CD4-positive, alpha-beta T cell (primary cell): ENCODE measurements around the gene ZDHHC8. TPM values are rescaled to one million over a fixed set of nuclear protein-coding genes. Genes with fewer than 3 reads are reported as not detected.

Source experiments
- ATAC-seq: fragments of 200-7000 bp; cut with Tn5 transposase; one replicate; pipeline ENCODE4 v1.10.0; 2022; ENCODE audit warnings: mild to moderate bottlenecking; ENCODE audit not compliant: poor library complexity
- CTCF ChIA-PET: fragments of 350-600 bp; sonication (Branson Sonifier 250); formaldehyde crosslinking; loops from one replicate; lab custom pipeline; 2021; ENCODE audit warnings: antibody characterized with exemption, inconsistent platforms; lab: Charles Lee
- POLR2A ChIA-PET: fragments of 350-600 bp; sonication (Branson Sonifier 250); formaldehyde crosslinking; loops from one replicate; lab custom pipeline; 2021; ENCODE audit warnings: antibody characterized with exemption, inconsistent platforms; lab: Charles Lee
- DNase-seq, 14 experiments: peaks; one replicate each; pipeline ENCODE4 v3.0.0-alpha.2; 2013 to 2020; ENCODE audit warnings: mixed read lengths in 2 of 14
- H3K27ac ChIP-seq, 2 donors: one replicate each; pipeline versions ENCODE4 v1.5.1 to v1.7.0; 2013; ENCODE audit warnings: low read length in 2 of 2, low read depth in 1 of 2, mild to moderate bottlenecking in 1 of 2
- H3K27me3 ChIP-seq, 2 experiments: 1 replicate in 1 of 2; 2 replicates in 1 of 2; pipeline versions ENCODE4 v1.6.1 to v1.7.0; 2013; ENCODE audit warnings: low read length in 2 of 2, control low read depth in 1 of 2, mild to moderate bottlenecking in 1 of 2, moderate library complexity in 1 of 2; ENCODE audit not compliant: insufficient read depth in 2 of 2, control insufficient read depth in 1 of 2
- H3K36me3 ChIP-seq: one replicate; pipeline ENCODE4 v1.6.1; 2013; ENCODE audit warnings: low read length, control low read depth; ENCODE audit not compliant: insufficient read depth
- H3K4me1 ChIP-seq: one replicate; pipeline ENCODE4 v1.6.1; 2013; ENCODE audit warnings: low read length, control low read depth; ENCODE audit not compliant: insufficient read depth
- H3K4me3 ChIP-seq: one replicate; pipeline ENCODE4 v1.5.1; 2013; ENCODE audit warnings: mild to moderate bottlenecking, low read length, moderate library complexity
- H3K9me3 ChIP-seq, 2 experiments: 1 replicate in 1 of 2; 2 replicates in 1 of 2; pipeline versions ENCODE4 v1.6.1 to v1.7.0; 2013; ENCODE audit warnings: low read length in 2 of 2, mild to moderate bottlenecking in 2 of 2, control low read depth in 1 of 2, moderate library complexity in 1 of 2; ENCODE audit not compliant: control insufficient read depth in 1 of 2, insufficient read depth in 1 of 2
- H3K27ac Mint-ChIP-seq: one replicate; pipeline ENCODE4 v1.8.0; 2020; ENCODE audit warnings: mixed read lengths
- H3K27me3 Mint-ChIP-seq: one replicate; pipeline ENCODE4 v1.8.0; 2021; ENCODE audit warnings: mixed read lengths
- H3K36me3 Mint-ChIP-seq: one replicate; pipeline ENCODE4 v1.8.0; 2021; ENCODE audit warnings: low read depth, mixed read lengths
- H3K4me1 Mint-ChIP-seq: one replicate; pipeline ENCODE4 v1.8.0; 2021; ENCODE audit warnings: low read depth, mixed read lengths
- H3K4me3 Mint-ChIP-seq: one replicate; pipeline ENCODE4 v1.8.0; 2020; ENCODE audit warnings: mild to moderate bottlenecking, mixed read lengths
- H3K9me3 Mint-ChIP-seq: one replicate; pipeline ENCODE4 v1.8.0; 2020; ENCODE audit warnings: mixed read lengths
- intact Hi-C, 2 experiments: fragments of 100-400 bp; cut with DNase I in 1 of 2; cut with micrococcal nuclease in 1 of 2; formaldehyde crosslinking; loops; one replicate each; pipeline versions ENCODE4 v1.15.1 to v1.9.0; 2023 to 2025; cut with DNase I, micrococcal nuclease
- total RNA-seq, 174 experiments: library from RNA in 2 of 174; stranded (reverse) in 2 of 174; gene quantifications; one replicate each; pipeline ENCODE4 v1.2.3 and lab custom pipeline; 2021 to 2026
- TF ChIP-seq, protein P1 (sequence below): fragments of 200-600 bp; IDR thresholded peaks from one replicate; pipeline ENCODE4 v1.8.0; 2022; ENCODE audit warnings: antibody characterized with exemption, mild to moderate bottlenecking

Gene ZDHHC8
- total RNA-seq, 2 experiments from 2014 or later, result 44.9 to 49.3 TPM

DNA sequence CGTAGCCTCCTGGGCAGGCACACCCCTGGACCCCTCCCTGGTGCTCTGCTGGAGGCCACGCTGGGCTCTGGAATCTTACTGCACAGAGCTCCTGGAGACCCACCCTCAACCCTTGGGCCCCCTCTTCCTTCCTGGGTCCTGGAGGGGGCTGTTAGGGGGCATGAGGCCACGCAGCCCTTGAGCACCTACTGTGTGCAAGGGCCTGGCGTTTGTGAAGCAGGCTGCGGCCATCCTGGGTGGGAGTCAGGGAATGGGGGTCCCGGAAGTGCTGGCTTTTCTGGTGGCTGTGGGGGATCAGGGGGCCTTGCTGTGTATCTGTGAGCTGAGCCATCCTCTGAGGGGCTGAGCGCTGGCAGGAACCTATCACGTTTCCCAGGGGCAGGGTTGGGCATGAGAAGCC lies 60.2 kb downstream of the ZDHHC8 start:
- CTCF ChIA-PET, result no interaction called here
- POLR2A ChIA-PET, result no interaction called here

GRCh38 chr22:20192293-20192971 lies 60.8 kb downstream of the ZDHHC8 start:
- Histone ChIP-seq H3K4me1 (peaks cover 2% of the 10 kb centered on the region), H3K4me3 (no peak overlapping the region), H3K27ac (no peak overlapping the region), H3K36me3 (no peaks in the 10 kb centered on the region), H3K9me3 (no peaks in the 10 kb centered on the region), H3K27me3 (no peaks in the 10 kb centered on the region)
- Mint-ChIP-seq H3K4me1 (no peaks in the 10 kb centered on the region), H3K27me3 (no peaks in the 10 kb centered on the region), H3K4me3 (no peak overlapping the region), H3K27ac (no peak overlapping the region), H3K36me3 (no peaks in the 10 kb centered on the region), H3K9me3 (no peaks in the 10 kb centered on the region)
- ATAC-seq (no peak), DNase-seq (no peak)
- intact Hi-C loops, result no loop called here
- TF ChIP-seq, protein P1, sequence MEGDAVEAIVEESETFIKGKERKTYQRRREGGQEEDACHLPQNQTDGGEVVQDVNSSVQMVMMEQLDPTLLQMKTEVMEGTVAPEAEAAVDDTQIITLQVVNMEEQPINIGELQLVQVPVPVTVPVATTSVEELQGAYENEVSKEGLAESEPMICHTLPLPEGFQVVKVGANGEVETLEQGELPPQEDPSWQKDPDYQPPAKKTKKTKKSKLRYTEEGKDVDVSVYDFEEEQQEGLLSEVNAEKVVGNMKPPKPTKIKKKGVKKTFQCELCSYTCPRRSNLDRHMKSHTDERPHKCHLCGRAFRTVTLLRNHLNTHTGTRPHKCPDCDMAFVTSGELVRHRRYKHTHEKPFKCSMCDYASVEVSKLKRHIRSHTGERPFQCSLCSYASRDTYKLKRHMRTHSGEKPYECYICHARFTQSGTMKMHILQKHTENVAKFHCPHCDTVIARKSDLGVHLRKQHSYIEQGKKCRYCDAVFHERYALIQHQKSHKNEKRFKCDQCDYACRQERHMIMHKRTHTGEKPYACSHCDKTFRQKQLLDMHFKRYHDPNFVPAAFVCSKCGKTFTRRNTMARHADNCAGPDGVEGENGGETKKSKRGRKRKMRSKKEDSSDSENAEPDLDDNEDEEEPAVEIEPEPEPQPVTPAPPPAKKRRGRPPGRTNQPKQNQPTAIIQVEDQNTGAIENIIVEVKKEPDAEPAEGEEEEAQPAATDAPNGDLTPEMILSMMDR, result no peak
- POLR2A ChIA-PET, result interaction anchor here (1.0 kb wide), 1 partner anchor 19 kb away, joined by 3 read pairs; no protein-coding TSS in a partner anchor
- CTCF ChIA-PET, result no interaction called here

More for the DNA sequence above, 60.2 kb downstream of the ZDHHC8 start:
- no peak overlapping the region for H3K27ac ChIP-seq
- TF ChIP-seq, protein P1, result no peak
- H3K27me3 Mint-ChIP-seq, result no peaks in the 10 kb centered on the region
- H3K4me3 Mint-ChIP-seq, result no peak overlapping the region
- DNase-seq (no peak), ATAC-seq (no peak)
- no peaks in the 10 kb centered on the region for H3K36me3 Mint-ChIP-seq
- H3K27ac Mint-ChIP-seq, result no peak overlapping the region
- no peak overlapping the region for H3K4me3 ChIP-seq
- H3K4me1 ChIP-seq, result peaks cover 2% of the 10 kb centered on the region
- no peaks in the 10 kb centered on the region for H3K27me3 ChIP-seq
- intact Hi-C loops, result no loop called here
- no peaks in the 10 kb centered on the region for H3K36me3 ChIP-seq
- no peaks in the 10 kb centered on the region for H3K4me1 Mint-ChIP-seq
- no peaks in the 10 kb centered on the region for H3K9me3 Mint-ChIP-seq
- H3K9me3 ChIP-seq, result no peaks in the 10 kb centered on the region

DNA sequence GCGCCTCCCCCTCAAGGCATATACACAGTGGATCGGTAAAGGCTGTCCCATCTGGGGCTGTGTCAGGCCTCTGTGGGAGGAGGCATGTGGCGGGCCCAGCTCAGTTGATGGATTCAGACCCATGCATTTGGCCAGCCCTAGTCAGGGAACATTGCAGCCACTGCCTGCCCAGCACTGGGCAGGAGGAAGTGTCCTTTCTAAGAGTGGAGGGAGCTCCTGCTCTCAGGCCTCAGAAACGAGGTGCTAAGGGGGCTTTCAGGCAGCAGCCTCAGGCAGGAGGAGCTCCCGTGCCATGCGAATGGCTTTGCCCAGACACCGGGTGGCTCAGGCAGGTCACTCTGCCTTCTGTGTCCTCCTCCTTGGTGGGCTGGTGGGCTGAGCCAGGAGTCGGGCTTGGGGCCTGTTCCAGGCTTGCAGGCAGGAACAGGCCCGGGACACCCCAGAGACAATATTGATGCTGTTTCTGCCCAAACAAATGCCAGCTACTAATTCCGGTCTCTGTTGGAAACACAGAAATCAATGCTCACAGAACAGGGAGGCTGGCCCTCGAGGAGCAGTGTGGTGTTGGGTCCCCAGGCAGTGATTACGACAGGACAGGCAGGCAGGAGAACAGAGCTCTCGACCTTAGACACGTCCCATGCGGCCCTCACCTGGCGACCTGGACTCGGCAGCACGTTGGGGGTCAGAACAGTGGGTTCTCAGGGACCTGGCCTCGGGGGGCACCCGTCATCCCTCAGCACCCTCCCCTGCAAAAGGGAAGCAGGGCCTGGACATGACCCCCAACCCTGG lies 61.6 kb downstream of the ZDHHC8 start:
- DNase-seq (no peak), ATAC-seq (no peak)
- no peak overlapping the region for H3K27ac Mint-ChIP-seq
- CTCF ChIA-PET, result no interaction called here
- H3K9me3 Mint-ChIP-seq, result no peaks in the 10 kb centered on the region
- Histone ChIP-seq H3K27me3 (no peaks in the 10 kb centered on the region), H3K36me3 (no peaks in the 10 kb centered on the region), H3K4me1 (peaks cover 2% of the 10 kb centered on the region), H3K4me3 (no peak overlapping the region), H3K27ac (no peak overlapping the region), H3K9me3 (no peaks in the 10 kb centered on the region)
- intact Hi-C loops, result no loop called here
- H3K36me3 Mint-ChIP-seq, result no peaks in the 10 kb centered on the region
- POLR2A ChIA-PET, result interaction anchor here (0.9 to 1.0 kb wide), 2 partner anchors 18 to 52 kb away, joined by 3 to 4 read pairs; no protein-coding TSS in a partner anchor
- TF ChIP-seq, protein P1, result no peak
- H3K4me3 Mint-ChIP-seq, result no peak overlapping the region
- no peaks in the 10 kb centered on the region for H3K4me1 Mint-ChIP-seq
- H3K27me3 Mint-ChIP-seq, result no peaks in the 10 kb centered on the region
